ENCODE measurements around the gene SMIM13.

SMIM13 gene

DNA sequence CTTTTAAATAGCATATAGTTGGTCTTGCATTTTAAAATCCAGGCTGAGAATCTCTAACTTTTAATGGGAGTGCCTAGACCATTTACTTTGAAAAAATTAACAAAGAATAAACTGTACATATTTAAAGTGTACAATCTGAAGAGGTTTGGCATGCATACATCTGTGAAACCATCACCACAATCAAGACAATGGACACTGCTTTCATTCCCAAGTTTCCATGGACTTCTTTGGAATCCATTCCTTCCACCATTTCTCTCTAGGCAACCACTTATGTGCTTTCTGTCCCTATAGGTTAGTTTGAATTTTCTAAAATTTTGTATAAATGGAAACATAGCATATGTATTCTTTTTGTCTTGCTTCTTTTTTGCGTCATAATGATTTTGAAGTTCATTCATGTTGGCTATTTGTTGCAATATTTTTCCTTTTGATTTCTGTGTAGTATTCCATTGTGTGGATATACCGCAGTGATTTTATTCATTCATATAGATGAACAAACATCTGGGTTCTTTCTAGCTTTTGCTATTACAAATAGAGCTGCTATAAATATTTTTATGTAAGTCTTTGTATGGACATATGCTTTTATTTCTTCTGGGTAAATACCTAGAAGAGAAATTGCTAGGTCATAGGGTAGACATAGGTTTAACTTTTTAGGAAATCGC is 88.0 kb downstream of the SMIM13 start:
- in situ Hi-C loops (cut with MboI; ENCODE audit: low sequenced_read_pairs): no loop called here

DNA sequence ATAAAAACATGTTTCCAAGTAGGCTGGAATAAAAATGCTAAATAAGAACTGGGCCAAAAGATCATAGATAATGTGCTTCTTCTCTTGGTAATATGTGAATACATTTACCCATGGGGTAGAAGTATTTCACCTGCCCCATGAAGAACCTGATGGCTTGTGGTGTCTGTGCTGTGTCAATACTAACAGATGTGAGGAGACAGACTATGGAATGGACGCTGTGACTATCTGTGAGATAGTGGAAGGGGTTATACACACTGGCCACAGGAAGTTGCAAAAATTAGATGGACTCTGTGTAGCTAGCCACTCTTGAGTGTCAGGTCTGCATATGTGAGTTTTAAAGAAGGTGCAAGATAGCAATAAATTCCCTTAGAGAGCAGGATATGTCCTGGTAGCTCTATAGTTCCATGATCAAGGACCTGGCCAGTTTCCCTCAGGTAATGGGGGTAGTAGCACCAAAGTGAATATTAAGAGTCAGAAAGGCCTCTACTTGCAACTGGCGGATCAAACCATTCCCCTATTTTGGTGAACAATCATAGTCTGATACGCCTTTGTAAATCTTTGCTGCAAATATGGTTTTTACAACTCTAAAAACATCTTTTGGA is 90.2 kb downstream of the SMIM13 start:
- in situ Hi-C loops (cut with MboI; ENCODE audit: low sequenced_read_pairs): no loop called here

DNA sequence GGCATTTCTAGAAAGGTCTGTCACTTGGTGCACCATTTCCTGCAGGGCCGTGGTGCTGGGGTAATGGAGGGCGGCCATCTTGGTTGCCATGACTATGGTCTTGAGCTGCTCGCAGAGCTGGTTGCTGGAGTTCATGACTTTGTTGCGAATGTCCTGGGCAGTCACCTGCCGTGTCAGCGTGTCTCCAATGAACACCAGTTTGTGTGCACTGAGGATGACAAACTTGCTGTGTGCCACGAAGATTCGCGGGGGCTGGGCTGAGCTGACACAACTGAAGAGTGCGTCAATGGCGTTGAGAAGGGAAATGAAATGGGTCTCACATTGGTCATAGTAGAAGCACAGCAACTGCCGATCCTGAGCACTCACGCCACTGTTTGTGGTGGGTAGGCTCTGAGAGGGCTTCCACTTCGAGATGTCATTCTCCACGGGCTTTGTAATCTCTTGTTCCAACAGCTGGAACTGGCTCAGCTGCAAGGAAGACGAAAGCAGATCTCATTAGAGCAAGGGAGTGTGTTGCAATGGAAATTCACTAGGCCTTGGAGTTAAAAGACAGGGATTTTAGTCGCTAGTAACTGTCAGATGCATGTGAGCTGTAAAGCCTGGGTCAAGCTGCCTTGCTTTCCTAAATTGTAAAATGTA is 91.7 kb downstream of the SMIM13 start:
- in situ Hi-C loops (cut with MboI; ENCODE audit: low sequenced_read_pairs): no loop called here

DNA sequence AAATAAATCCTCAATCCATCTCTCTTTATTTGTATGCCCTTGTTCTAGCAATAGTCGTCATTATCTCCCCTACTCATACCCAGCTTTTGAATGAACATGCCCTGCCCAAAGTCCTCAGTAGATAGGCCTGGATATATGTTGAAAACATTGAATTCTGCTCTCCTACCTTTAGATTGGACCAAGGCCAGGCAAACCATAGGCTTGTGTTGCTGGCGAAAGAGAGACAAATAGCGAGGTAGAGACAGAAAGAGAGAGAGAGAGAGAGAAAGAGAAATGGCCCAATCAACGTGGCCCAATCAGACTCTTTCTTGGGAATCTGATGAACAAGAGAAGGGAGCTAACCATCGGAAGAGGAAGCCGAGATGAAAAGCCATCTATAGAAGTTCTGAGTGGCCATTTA is 93.7 kb downstream of the SMIM13 start:
- in situ Hi-C loops (cut with MboI; ENCODE audit: low sequenced_read_pairs): no loop called here
